Lower lobe of right lung (tissue), 2 donors: Measurements from ENCODE around the gene ABCB8. TPM values are rescaled to one million over a fixed set of nuclear protein-coding genes. Genes with fewer than 3 reads are reported as not detected.

ENCODE experiments used
- ATAC-seq, 2 donors: fragments of 200-7000 bp; cut with Tn5 transposase; one replicate each; pipeline ENCODE4 v1.9.1; 2020 to 2022; ENCODE audit warnings: mild to moderate bottlenecking in 2 of 2, moderate library complexity in 2 of 2
- DNase-seq: peaks from one replicate; pipeline ENCODE4 v3.0.0-alpha.2; 2020
- H3K27ac ChIP-seq: fragments of 200-600 bp; one replicate; pipeline ENCODE4 v1.8.0; 2022
- H3K27me3 ChIP-seq: fragments of 200-600 bp; one replicate; pipeline ENCODE4 v1.8.0; 2022; ENCODE audit warnings: low read depth
- H3K36me3 ChIP-seq: fragments of 200-600 bp; one replicate; pipeline ENCODE4 v1.8.0; 2022; ENCODE audit warnings: mild to moderate bottlenecking
- H3K4me1 ChIP-seq: fragments of 200-600 bp; one replicate; pipeline ENCODE4 v1.8.0; 2022
- H3K4me3 ChIP-seq: fragments of 200-600 bp; one replicate; pipeline ENCODE4 v1.8.0; 2022; ENCODE audit warnings: mild to moderate bottlenecking
- H3K9me3 ChIP-seq: fragments of 200-600 bp; one replicate; pipeline ENCODE4 v1.8.0; 2022
- CTCF ChIP-seq: fragments of 200-600 bp; IDR thresholded peaks from one replicate; pipeline ENCODE4 v1.8.0; 2022; ENCODE audit warnings: antibody characterized with exemption, mild to moderate bottlenecking
- intact Hi-C: fragments of 100-400 bp; cut with DNase I; formaldehyde crosslinking; loops from one replicate; pipeline ENCODE4 v1.11.0; 2022
- total RNA-seq: library from RNA; stranded (reverse); fragmentation: NEBNext Ultra II Directional; extraction: Animal tissue kit (Norgen Biotek cat#: 25700); gene quantifications from one replicate; pipeline ENCODE4 v1.2.1, GENCODE V29; 2021
- donor health status: DM: no; HTN: yes; CAD: no; lungs with severe emphysema.

ABCB8 gene
- total RNA-seq, 1 donor from 2014 or later: 42.4 TPM

DNA sequence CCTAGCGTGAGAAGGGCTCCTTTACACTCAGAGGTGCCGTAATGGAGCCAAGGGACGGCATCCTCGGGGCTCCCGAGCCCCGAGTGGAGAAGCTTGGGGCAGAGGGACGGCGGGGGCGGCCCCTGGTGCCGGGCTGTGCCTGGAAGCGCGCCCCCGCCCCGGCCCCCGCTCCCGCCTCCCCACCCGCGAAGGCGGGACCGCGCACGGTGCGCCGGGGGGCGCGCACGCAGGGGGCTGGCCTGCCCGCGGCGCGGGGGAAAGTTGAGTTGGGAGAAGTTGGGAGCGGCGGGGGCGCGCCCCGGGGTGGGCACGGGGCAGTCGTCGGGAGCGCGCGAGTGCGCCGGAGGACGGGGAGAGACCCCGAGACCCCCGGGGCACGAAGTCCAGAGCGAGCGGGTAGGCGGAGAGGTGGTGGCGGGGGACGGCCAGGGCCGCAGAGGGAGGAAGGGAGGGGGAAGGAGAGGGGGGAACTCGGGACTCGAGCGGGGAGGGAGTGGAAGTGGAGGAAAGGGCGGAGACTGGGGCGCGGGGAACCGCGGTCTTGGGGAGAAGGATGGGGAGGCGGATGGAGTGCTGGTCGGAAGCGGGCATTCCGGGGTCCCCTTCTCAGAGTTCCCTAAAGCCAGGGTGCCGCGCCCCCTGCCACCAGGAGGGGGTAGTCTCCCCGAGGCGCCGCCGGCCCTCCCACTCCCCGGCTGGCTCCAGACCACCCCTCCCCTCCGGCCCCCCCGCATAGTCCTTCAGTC is 31.3 kb downstream of the ABCB8 start, which contains the start of gene SLC4A2:
TSS of gene SLC4A2 (plus strand) at position 223 of the 746 bp plus-strand sequence. CDS start 2,399 bp downstream, outside the sequence.
- H3K27ac ChIP-seq: peak within 1 kb of the TSS; percentile 97
- peak; percentile 69 to 74 for ATAC-seq
- H3K4me1 ChIP-seq: peaks cover 44% of the 10 kb centered on the region
- DNase-seq: peak; percentile 86
- H3K4me3 ChIP-seq: peak within 1 kb of the TSS; percentile 72
- peaks cover 18% of the 10 kb centered on the region for H3K36me3 ChIP-seq
- intact Hi-C loops: no loop called here
- TF ChIP-seq CTCF: peak; percentile 49
- H3K27me3 ChIP-seq: no peaks in the 10 kb centered on the region
- H3K9me3 ChIP-seq: no peaks in the 10 kb centered on the region

DNA sequence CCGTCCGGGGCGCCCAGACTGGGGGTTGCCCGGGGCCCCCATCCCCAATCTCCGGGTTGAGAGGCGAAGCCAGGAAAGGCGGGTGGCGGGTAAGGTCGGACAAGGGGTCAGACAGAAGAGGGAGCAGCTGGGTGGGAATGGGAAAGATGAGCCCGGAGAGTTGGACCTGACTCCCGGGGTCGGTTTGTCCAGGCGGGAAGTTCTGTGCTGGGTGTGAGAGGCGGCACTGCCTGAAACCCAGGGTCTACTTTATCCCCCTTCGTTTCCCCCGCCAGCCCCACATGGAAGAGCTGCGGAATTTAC is 31.8 kb downstream of the ABCB8 start:
- ATAC-seq (no peak), DNase-seq (no peak)
- TF ChIP-seq CTCF: no peak
- Histone ChIP-seq H3K27me3 (no peaks in the 10 kb centered on the region), H3K4me3 (peak overlapping the region; percentile 72), H3K36me3 (peaks cover 23% of the 10 kb centered on the region), H3K4me1 (peaks cover 44% of the 10 kb centered on the region), H3K9me3 (no peaks in the 10 kb centered on the region), H3K27ac (peak overlapping the region; percentile 97)
- intact Hi-C loops: no loop called here

- TF ChIP-seq CTCF: no peak
- no peak for DNase-seq
- Histone ChIP-seq H3K9me3 (no peaks in the 10 kb centered on the region), H3K27ac (peak overlapping the region; percentile 97), H3K4me3 (peak overlapping the region; percentile 72), H3K4me1 (peaks cover 44% of the 10 kb centered on the region), H3K36me3 (peaks cover 29% of the 10 kb centered on the region), H3K27me3 (no peaks in the 10 kb centered on the region)
- ATAC-seq: no peak
- intact Hi-C loops: no loop called here
These were observed 32.4 kb downstream of the ABCB8 start for GRCh38 chr7:151060416-151061212.

DNA sequence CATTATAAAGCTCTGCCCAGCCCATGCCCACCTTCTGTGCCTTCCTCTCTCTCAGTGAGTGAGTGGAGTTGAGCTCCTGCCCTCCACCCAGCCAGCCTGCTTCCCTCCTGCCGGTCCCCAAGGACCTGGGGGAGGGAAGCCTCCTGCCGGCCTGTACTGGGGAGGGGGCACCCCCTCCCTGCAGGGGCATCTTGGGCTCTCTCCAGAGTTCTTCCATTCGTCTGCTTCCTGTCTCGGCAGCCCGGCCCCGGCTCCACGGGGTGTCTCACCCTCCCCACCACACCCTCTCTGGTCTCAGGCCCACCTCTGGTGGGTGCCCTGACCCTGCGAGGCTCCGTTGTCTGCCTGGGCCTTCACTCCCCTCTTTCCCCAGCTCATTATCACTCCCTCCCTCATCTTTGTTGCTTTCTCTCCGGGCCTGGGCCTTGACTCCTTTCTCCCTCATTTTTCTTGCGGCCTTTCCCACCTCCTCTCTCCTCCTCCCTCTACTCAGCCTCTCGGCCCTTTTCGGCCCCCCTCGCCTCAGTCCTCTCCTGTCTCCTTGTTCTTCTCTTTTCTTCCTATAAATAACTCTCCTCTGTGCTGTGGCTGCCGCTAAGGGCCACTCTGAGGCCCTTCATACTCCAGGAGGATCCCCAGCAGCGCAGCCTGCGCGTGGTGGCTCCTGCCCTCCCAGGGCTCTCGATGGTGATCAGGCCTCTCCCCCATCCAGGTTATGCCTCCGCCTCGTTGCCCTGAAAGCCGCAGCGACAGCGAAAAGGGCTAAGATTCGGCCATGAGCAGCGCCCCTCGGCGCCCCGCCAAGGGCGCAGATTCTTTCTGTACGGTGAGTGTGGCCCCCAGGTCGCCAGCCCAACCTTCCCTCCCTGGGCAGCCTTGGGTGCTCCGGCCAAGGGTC is 33.2 kb downstream of the ABCB8 start:
- ATAC-seq (peak; percentile 16 to 30), DNase-seq (peak; percentile 73)
- no peak for TF ChIP-seq CTCF
- no peaks in the 10 kb centered on the region for H3K9me3 ChIP-seq
- peaks cover 44% of the 10 kb centered on the region for H3K4me1 ChIP-seq
- peaks cover 37% of the 10 kb centered on the region for H3K36me3 ChIP-seq
- intact Hi-C loops: no loop called here
- H3K27ac ChIP-seq: peak overlapping the region; percentile 36
- no peaks in the 10 kb centered on the region for H3K27me3 ChIP-seq
- peak overlapping the region; percentile 72 for H3K4me3 ChIP-seq

DNA sequence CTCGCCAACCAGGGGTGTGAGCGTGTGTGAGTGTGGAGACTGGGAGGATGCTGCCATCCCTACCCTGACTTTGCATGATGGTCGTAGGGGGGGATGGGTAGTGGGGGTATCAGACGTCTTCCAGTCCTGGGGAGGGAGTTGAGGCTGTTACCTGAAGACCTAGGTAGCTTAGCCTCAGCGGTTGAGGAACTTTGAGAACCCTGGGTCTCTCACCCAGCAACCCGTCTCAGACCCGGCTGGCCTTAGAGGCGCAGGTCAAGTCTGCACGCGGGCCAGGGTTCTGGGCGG is 33.8 kb downstream of the ABCB8 start:
- peaks cover 43% of the 10 kb centered on the region for H3K36me3 ChIP-seq
- H3K27ac ChIP-seq: peak overlapping the region; percentile 36
- H3K4me3 ChIP-seq: peak overlapping the region; percentile 72
- no peaks in the 10 kb centered on the region for H3K9me3 ChIP-seq
- peaks cover 39% of the 10 kb centered on the region for H3K4me1 ChIP-seq
- DNase-seq: no peak
- no peak for ATAC-seq
- intact Hi-C loops: no loop called here
- H3K27me3 ChIP-seq: no peaks in the 10 kb centered on the region
- no peak for TF ChIP-seq CTCF
